Skin of body (tissue), 2 donors: Measurements from ENCODE around the gene SLIT1. TPM values are rescaled to one million over a fixed set of nuclear protein-coding genes. Genes with fewer than 3 reads are reported as not detected.

Experiments used
- DNase-seq: peaks from one replicate; lab custom pipeline; 2025; lab: John Stamatoyannopoulos, UW
- total RNA-seq: library from RNA; depleted of rRNA; stranded (reverse); fragments of >200 nt; gene quantifications from one replicate; pipeline ENCODE4 v1.2.3, GENCODE V29; 2014

Gene SLIT1
- total RNA-seq, 1 donor from 2014 or later = 0.59 TPM

DNA sequence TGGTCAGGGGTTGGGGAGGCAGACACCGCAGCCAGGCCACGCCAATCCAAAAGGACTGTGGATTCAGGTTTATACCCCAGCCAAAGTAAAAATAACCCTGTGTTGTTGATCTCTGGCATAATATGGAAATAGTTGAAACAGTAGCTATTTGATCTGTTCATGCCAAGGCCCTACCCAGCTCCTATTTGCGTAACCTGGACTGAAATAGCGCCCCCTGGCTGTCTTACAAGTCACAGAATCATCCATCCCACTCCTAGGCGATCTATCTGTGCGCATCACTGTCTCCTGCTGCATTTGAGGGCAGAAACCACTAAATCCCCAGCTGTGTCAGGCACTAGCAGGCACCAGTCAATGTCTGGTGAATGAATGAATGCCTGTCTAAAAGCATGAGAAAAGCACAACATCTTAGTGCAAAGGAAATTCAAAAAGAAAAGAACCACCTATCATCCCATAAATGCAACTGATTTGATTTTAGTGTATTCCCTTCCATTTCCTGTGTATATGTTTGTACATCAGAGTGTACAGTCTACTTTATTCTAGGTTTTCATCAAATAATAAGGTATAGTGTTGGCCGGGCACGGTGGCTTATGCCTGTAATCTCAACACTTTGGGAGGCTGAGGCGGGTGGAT lies 160.0 kb downstream of the SLIT1 start:
- DNase-seq = no peak

DNA sequence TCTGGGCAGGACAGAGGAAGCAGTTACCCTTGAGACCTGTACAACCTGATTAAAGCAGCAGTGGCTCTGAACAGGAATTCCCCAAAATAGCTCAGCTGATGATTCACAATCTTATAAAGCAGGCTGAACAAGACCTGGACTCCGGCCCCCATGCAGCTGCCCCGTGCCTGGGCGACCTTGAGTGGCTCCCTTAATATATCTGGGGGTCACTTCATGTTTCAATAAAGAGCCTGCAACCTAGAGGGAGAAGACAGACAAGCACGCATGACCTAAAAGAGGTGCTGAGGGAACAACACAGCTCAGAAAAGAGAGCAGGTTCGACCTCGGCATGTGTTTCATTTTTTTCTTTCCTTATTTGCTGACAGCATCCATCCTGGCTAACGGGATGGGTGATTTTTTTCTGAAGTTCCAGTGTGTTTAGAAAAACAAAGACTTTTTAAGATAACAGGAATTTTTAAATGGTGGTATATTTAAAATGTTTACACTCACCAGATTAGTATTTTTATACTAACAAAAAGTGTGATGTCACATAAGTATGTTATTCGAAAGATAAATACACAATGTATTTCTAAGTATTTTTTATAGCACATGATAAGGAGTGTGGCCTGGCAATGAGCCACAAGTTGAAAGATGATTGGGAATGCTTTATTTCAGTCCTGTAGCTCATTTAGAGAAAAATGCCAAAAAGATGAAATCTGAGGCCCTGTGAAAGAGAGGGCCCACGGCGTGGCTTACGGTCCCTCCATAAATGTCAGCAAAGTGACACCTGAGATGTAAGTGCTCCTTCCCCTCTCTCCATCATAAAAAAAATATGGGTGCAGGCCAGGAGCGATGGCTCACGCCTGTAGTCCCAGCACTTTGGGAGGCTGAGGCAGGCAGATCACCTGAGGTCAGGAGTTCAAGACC lies 161.3 kb downstream of the SLIT1 start:
- DNase-seq = no peak

DNA sequence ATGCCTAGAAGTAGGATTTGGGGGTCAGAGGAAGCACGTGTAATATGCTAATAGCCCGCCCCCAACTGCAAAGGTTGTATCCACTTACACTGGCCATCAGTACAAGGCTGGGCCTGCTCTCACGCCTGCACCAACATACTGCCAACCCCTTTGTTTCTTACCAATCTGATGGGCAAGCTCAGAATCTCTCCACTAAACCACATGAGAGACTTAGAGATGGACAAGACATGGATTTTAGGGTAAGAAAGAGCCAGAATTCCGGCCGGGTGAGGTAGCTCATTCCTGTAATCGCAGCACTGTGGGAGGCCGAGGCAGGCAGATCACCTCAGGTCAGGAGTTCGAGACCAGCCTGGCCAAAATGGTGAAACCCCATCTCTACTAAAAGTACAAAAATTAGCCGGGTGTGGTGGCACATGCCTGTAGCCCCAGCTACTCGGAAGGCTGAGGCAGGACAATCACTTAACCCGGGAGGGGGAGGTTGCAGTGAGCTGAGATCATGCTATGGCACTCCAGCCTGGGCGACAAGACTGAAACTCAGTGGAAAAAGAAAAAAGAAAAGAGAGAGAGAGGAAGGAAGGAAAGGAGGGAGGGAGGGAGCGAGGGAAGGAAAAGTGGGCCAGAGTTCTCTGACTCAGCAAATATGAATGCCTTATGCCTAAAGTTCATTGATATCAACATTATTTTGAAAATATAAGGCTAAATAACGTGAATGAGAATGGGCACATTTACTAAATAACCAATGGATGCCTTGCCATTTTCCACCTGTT lies 162.2 kb downstream of the SLIT1 start:
- no peak for DNase-seq

DNA sequence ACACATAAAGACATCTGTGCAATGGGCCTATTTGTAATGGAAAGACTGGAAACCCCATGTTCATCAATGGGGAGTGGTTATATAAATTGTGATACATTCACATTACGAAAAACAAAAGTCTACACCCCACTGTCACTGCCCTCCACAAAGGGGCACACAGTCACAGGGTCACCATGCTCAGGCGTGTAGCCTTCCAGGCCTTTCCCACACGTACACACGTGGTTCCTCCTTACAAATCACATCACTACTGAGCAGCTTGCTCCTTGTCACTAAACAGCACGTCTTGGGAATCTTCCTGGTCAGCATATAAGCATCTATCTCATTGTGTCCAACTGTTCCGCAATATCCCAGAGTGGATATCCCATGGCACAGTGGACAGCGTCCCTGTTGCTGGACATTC lies 163.1 kb downstream of the SLIT1 start:
- no peak for DNase-seq

- no peak for DNase-seq
Observed at GRCh38 chr10:97020452-97021400, 165.0 kb downstream of the SLIT1 start.

DNA sequence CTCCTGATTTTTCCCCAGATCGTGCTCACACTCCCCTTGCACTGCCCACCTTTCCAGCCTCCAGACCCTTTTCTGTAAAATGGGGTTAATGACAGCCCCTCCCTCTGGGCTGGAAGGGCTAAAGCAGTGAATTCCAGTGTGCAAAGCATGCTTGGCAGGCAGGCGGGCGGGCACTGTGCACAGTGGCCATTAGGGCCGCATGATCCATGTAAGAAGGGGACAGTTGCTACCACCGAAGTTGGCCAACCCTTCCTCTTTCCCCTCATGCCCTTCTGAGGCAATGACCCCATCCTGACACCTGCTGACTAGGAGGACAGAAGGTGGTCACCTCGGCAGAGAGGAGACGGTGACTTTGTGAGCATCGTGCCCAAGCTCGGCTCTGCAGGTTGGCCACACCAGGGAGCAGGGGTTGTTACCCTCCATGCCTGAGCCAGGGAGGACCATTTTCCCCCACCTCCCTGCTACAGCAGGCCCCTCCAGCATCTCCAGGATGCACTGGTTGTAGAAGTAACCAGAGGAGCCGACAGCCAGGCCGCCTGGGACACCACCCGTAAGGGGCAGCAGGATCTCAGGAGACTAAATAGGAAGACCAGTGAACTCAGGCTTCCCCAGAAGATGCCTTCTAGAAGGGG lies 166.4 kb downstream of the SLIT1 start:
- no peak for DNase-seq

DNA sequence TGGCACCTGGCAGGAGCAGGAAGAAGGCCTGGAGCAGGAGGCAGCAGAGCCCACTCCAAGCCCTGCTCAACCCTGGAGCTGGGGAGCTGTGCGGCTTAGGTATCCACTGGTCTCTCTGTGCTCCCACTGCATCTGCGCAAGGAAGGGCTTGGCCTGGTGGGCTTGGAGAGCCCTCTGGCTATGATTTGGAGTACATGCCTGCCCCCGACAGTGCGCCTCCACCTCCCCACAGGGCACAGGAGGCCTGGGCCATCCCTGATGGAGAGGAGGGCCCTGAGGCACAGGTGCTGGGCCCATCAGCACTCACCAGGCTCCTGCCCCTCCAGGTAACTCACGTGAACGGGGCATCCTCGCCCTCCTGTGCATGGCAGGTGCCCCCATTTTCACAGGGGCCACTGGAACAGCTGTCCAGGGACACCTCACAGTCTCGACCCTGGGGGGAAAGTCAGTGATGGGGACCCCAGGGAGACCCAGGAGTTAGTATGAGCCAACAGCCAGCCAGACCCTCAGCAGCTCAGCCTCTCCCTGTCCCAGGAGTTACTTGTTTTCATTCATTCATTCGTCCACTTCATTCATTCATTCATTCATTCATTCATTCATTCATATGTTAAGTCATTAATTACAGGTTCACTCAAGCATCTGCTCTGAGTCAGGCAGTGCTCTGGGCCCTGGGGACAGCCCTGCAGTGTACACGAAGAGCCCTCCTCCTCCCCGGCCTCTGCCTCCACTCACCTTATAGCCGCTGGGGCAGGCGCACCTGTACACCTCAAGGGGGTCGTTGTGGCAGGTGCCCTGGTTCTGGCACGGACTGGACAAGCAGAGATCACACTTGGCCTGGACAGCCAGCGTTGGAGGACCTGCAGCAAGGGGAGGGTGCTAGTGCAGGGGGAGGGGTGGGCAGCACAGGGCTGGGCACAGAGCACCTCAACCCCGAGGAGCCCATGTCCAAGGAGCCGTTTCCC lies 167.2 kb downstream of the SLIT1 start:
- no peak for DNase-seq

DNA sequence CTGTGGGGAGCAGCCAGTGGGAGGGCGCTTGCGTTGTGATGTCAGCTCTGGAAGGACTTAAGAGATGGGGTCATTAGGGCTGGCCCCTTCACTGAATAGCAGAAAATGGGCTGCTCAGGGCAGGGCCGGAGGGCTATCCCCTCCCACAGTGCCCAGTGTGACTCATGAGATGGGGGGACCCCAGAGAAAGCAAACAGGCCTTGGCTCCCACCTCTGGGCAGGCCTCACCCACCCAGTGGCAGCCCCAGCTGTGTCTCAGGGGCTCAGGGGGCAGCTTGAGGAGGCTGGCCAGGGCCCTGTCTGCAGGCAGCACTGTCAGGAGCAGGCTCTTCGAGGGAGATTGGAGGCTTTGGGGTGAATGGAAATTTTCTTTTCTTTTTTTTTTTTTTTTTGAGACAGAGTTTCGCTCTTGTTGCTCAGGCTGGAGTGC lies 168.3 kb downstream of the SLIT1 start:
- DNase-seq = no peak

DNA sequence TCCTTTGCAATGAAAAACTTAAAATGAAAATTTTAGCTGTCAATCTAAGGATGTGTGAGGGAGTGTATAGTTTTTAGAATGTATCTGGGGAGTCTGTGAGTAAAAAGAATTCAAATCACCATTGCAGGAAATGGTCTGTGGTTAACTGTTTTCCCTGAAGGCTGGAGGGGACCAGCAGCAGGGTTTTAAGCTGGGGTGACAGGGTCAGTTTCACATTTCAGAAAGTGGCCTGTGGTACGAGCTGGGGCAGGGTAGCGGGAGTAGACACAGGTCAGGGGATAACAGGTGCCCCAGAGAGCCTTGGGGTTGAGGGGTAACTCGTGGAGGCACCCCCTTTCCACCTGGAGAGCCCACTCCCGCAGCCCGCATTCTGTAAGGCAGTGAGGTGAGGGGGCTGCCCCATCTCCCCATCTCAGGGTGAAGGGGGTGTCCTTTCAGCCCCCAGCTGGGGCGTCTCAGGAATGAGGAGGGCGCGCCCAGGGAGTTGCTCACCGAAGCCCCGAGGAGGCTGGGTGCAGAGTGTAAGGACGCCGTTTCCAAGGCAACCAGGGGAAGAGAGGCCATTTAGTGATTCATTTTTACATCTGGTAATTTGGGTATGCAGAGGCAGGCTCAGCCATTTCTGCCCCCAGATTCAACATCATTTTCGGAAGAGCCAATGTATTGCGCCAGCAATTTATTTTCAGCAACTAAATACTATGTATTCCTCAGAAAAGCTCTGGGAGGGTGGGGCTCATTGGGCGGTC lies 168.9 kb downstream of the SLIT1 start:
- DNase-seq = no peak

- DNase-seq = no peak
Observed at GRCh38 chr10:97015240-97015639, 170.5 kb downstream of the SLIT1 start.

- DNase-seq = no peak
Observed at GRCh38 chr10:97013983-97014382, 171.8 kb downstream of the SLIT1 start.

GRCh38 chr10:97013568-97013967 lies 172.2 kb downstream of the SLIT1 start:
- no peak for DNase-seq

DNA sequence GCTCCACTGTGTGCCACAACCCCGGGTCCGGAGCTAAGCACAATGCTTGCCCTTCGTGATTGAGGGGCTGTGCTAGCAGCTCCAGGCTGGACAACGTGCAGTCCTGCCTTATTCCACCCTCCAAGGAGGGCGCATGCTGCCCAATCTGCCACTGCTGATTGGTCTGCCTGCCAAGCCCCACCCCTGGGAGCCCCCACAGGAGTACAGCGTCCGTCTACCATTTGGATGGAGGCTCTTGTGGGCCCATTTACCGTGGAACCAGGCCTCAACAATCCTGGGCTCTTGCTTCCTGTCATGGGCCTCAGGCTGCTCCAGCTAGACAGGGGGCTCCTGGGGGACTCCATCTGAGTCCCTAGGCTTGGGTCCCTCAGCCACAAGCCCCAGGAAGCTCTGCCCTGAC lies 173.3 kb downstream of the SLIT1 start:
- DNase-seq = no peak

GRCh38 chr10:97011397-97011796 lies 174.4 kb downstream of the SLIT1 start:
- no peak for DNase-seq

DNA sequence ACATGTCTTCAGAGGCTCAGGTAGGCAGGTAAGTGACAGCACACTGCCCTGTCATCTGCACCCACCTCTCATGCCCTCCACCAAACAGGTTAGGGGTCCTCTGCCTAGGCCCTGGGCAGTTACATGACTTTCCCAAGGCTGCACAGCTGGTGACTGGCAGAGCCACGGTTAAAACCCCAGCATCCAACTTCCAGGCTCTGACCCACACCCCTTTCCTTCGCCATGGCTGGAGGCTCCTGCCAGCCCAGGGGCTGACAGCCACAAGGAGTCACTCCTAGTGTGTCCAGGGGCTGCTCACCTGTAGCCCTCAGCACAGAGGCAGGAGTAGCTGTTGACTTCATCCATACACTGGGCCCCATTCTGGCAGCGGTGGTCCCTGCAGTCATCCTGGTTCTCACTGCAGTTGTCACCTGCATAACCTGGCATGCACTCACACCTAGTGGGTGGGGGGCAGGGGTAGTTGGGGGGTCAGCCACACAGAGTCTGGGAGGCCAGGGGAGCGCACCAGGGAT lies 175.0 kb downstream of the SLIT1 start:
- DNase-seq = no peak

DNA sequence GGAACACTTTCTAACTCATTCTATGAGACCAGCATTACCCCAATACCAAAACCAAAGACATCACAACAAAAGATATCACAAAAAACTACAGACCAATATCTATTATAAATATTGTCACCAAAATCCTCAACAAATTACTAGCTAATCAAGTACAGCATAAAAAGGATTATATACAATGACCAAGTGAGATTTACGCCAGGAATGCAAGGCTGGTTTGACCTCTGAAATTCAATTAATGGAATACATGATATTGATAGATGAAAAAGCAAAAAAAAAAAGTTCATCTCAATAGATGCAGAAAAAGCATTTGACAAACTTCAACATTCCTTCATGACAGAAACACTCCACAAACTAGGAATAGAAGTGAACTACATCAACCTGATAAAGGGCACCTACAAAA lies 178.3 kb downstream of the SLIT1 start:
- DNase-seq = no peak

- DNase-seq = no peak
Observed at GRCh38 chr10:97006364-97006763, 179.4 kb downstream of the SLIT1 start.

- no peak for DNase-seq
Observed at GRCh38 chr10:97005349-97005748, 180.4 kb downstream of the SLIT1 start.
